SKM-1 treated with dmso at 0.1 percent for 144 hours (cell line): ENCODE results near the gene MREG.

Source experiments
- DNase-seq: peaks from one replicate; lab custom pipeline; 2025; ENCODE audit not compliant: unreplicated experiment; lab: John Stamatoyannopoulos, UW

Gene MREG

GRCh38 chr2:215898363-215898762, 115.0 kb downstream of the MREG start:
- DNase-seq, result no peak

GRCh38 chr2:215896921-215897320, 116.4 kb downstream of the MREG start:
- no peak for DNase-seq

- DNase-seq, result no peak
Observed at GRCh38 chr2:215895330-215895729, 118.0 kb downstream of the MREG start.
